GM15510 (cell line): ENCODE data around the gene ALAD.

Source experiments
- POLR2A ChIP-seq: IDR thresholded peaks from 3 replicates; pipeline ENCODE4 v1.6.1; 2011; ENCODE audit warnings: borderline replicate concordance; ENCODE audit not compliant: insufficient read length; ENCODE audit errors: extremely low read depth

The ALAD gene

DNA sequence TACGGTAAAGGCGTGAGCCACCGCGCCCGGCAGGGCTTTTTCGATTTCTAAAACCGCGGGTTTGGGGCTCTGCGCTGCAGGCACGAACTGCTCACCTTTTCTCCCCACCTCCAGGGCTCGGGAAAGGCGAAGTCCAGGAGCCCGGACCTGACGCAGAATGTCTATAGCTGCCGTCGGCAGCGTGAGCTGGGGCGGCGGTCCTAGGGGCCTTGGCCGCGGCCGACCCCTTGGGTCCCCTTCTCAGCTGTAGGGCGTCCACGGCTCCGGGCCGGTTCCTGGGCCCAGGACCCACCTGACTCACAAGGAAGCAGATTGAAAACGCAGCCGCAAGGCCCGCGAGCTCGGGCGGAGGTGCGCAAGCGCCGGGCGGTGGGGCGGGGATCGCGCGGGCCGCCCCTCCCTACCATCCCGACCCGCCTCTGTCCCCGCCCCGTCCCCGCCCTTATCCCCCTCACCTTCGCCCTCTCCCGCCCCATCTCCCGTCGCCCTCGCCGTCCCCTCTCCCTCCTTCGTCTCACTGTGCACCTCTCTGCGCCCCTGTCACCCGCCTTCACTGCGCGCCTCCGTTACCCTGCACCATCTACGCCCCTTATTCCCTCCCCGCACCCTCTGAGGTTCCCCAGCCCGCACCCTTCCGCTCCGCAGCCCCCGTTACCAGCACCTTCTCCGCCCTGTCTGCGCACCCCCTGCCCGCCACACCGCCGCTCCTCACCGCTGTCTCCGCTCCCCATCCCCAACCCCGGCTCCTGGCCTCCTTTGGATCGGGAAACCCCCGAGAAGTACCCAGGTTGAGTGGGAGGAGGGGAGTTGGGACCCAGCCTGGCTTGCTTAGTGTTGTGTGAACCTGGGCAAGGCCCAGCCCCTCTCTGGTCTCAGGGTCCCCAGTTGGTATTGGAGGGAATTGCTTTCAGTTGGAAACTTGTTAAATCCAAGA is 24.2 kb downstream of the ALAD start, which contains the start of gene HDHD3:
TSS of gene HDHD3 (minus strand) at position 353 of the 934 bp plus-strand sequence. CDS start 2,632 bp downstream, outside the sequence.
- TF ChIP-seq POLR2A = peak; percentile 89

- no peak for TF ChIP-seq POLR2A
These were observed 25.7 kb downstream of the ALAD start for GRCh38 chr9:113375057-113376023.

- TF ChIP-seq POLR2A = no peak
These were observed 27.2 kb downstream of the ALAD start for GRCh38 chr9:113373676-113374392.

- TF ChIP-seq POLR2A = no peak
These were observed 27.8 kb downstream of the ALAD start for GRCh38 chr9:113373256-113373655.

DNA sequence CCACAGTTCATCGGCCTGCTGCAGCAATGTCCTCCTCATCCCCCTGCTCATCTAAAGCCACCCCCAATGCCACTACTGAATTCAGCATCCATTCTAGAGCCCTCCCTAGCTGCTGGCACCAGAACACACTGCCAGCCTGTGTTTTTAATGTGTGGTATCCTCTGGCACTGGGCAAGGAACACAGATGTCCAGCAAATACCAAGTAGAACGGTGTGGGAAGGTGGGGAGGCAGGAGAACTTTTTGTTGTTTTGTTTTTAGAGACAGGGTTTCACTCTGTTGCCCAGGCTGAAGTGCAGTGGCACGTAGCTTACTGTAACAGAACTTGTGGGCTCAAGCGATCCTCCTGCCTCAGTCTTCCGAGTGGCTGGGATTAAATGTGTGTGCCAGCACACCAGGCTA is 29.0 kb downstream of the ALAD start:
- no peak for TF ChIP-seq POLR2A

DNA sequence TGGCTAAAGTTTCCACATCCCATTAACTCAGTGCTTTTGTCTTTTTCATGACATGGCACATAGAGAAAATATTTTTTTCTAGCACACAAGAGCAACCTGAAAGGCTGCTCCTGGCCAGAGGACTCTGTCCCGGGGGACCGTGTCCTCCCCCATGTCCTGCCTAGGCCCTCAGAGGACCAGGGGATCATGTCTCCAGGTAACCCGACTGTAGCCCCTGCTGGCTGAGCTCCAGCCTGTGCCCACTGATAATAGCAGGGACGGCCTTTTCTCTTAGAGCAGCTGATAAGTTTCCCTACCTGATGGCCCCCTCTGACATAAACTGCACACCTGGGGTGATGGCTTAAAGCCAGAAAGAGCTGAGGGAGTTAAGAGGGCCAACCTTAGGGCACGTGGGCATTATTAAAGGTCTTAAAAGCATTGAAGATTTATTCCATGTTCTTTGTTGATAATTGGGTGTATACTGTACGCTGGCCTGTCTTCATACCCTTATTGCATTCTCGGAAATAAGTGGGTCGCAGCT is 30.2 kb downstream of the ALAD start:
- no peak for TF ChIP-seq POLR2A

DNA sequence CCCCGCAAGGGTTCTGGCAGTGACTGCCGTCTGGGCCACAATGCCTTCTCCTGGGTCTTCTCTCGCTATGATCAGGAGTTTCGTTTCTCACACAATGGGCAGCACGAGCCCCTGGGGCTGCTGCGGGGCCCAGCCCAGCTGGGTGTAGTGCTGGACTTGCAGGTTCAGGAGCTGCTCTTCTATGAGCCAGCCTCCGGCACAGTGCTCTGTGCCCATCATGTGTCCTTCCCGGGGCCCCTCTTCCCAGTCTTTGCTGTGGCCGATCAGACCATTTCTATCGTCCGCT is 31.3 kb downstream of the ALAD start:
- no peak for TF ChIP-seq POLR2A

GRCh38 chr9:113368982-113369854 is 31.9 kb downstream of the ALAD start:
- no peak for TF ChIP-seq POLR2A

DNA sequence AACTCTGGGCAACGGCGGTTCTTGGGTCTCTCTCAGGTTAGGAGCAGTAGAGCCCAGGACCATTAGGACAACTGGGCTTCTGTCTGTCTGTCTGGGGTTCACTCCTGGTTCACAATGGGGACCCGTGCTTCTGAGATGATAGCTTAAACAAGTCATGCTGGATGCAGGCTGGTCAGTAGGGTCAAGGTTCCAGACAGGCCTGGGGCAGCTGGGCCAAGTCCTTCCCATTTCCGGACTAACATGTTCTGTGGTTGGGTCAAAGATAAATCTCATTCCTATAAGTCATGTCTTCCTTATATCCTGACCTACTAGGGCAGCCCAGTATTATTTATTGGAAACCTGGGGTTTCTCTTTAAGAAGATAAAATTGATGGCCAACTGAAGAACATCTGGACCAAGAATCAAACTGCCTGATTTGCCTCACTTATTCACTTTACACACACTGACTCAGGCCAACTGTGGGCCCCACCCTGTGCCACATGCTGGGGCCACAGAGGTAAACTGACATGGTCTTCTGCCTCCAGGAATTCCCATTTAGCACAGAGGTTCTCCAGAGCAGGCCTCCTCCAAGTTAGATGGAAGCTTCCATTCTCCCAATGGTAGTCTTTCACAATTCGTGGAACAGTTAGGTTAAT is 32.6 kb downstream of the ALAD start:
- no peak for TF ChIP-seq POLR2A

- no peak for TF ChIP-seq POLR2A
These were observed 36.1 kb downstream of the ALAD start for GRCh38 chr9:113364951-113365350.

GRCh38 chr9:113363336-113363735 is 37.7 kb downstream of the ALAD start:
- TF ChIP-seq POLR2A = no peak

GRCh38 chr9:113361304-113362018 is 39.6 kb downstream of the ALAD start:
- no peak for TF ChIP-seq POLR2A
